ENCODE measurements around the gene CHKB.

The CHKB gene

DNA sequence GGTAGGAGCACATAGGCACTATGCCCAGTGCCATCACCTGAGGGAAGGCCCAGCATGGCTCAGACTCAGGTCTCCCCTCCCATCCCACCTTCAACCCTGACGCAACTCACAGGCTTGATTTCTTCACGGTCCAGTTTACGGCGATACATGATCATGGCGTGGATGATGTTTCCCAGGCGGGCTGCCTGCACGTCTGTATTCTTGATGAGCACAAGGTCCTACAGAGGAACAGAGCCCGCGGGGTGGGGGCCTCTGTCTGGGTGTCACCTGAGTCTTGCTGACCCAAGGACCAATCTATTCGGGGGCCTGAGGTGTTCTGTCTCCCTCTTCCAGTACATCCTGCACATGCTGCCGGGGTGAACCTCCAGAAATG, 8.3 kb downstream of the CHKB start:
- H3K4me3 ChIP-seq (ENCODE audit: control insufficient read depth, low read depth, low read length), result no peak overlapping the region
- TF ChIP-seq, protein P1, sequence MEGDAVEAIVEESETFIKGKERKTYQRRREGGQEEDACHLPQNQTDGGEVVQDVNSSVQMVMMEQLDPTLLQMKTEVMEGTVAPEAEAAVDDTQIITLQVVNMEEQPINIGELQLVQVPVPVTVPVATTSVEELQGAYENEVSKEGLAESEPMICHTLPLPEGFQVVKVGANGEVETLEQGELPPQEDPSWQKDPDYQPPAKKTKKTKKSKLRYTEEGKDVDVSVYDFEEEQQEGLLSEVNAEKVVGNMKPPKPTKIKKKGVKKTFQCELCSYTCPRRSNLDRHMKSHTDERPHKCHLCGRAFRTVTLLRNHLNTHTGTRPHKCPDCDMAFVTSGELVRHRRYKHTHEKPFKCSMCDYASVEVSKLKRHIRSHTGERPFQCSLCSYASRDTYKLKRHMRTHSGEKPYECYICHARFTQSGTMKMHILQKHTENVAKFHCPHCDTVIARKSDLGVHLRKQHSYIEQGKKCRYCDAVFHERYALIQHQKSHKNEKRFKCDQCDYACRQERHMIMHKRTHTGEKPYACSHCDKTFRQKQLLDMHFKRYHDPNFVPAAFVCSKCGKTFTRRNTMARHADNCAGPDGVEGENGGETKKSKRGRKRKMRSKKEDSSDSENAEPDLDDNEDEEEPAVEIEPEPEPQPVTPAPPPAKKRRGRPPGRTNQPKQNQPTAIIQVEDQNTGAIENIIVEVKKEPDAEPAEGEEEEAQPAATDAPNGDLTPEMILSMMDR (IDR thresholded peaks at IDR 0.05; ENCODE audit: control insufficient read depth, insufficient read depth, low read depth, low read length, missing control alignments), result no peak
- no peak for DNase-seq (ENCODE audit: low read depth)

DNA sequence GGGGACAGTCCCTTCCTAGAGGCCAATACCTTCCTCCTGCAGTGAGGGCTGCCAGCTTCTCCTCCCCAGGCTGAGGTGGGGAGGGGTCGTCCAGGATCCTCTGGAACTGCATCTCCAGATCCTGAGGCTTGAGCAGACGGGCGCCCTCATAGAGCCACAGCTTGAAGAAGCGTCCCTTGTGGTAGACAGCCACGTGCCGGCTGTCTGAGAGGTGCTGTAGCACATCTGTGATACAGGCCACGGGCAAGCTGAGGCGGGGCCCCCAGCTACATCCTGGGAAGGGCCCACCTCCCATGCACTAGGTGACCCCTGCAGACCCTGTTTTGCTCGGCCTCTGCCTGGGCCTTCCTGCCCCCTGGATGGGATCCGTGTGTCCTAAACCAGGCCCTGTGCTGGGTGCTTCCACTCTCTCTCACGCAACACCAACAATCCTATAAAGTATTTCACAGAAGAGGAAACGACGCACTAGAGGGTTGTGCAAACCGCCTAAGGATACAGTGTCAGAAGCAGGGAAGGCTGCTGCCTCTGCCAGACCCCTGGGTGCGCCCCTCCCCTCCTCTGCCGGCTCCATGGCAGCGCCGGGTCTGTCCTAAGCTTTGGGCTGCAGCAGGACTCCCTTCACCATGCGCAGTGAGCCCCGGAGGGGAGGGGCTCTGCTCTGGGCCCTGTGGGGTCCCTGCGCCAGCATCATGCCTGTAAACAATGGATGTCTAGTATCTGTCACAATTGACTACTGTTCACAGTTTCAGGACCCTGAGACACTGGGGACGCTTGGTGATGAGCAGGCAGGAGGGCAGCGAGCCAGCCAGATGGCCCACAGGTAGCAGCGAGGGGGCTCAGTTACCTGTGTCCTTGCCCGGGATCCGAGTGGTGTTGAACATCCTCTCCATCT, 8.9 kb downstream of the CHKB start:
- H3K4me3 ChIP-seq (ENCODE audit: control insufficient read depth, low read depth, low read length), result no peak overlapping the region
- TF ChIP-seq, protein P1 (IDR thresholded peaks at IDR 0.05; ENCODE audit: control insufficient read depth, insufficient read depth, low read depth, low read length, missing control alignments), result no peak
- DNase-seq (ENCODE audit: low read depth), result no peak

DNA sequence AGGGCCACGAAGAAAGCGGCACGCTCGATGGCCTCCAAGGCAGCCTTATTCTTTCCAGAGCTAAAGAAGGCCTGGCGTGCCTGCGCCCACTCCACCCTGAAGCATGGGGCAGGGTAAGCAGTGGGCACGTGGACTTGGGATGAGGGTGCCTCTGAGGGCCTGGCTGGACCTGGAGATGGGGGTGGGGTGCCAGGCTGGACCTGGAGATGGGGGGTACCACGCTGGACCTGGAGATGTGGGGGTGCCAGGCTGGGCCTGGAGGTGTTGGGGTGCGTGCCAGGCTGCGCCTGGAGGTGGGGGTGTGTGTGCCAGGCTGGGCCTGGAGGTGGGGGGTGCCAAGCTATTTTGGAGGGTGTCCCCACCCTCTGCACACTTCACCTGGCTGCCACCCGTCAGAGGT, 9.7 kb downstream of the CHKB start:
- TF ChIP-seq, protein P1 (IDR thresholded peaks at IDR 0.05; ENCODE audit: control insufficient read depth, insufficient read depth, low read depth, low read length, missing control alignments), result no peak
- H3K4me3 ChIP-seq (ENCODE audit: control insufficient read depth, low read depth, low read length), result no peak overlapping the region
- no peak for DNase-seq (ENCODE audit: low read depth)

DNA sequence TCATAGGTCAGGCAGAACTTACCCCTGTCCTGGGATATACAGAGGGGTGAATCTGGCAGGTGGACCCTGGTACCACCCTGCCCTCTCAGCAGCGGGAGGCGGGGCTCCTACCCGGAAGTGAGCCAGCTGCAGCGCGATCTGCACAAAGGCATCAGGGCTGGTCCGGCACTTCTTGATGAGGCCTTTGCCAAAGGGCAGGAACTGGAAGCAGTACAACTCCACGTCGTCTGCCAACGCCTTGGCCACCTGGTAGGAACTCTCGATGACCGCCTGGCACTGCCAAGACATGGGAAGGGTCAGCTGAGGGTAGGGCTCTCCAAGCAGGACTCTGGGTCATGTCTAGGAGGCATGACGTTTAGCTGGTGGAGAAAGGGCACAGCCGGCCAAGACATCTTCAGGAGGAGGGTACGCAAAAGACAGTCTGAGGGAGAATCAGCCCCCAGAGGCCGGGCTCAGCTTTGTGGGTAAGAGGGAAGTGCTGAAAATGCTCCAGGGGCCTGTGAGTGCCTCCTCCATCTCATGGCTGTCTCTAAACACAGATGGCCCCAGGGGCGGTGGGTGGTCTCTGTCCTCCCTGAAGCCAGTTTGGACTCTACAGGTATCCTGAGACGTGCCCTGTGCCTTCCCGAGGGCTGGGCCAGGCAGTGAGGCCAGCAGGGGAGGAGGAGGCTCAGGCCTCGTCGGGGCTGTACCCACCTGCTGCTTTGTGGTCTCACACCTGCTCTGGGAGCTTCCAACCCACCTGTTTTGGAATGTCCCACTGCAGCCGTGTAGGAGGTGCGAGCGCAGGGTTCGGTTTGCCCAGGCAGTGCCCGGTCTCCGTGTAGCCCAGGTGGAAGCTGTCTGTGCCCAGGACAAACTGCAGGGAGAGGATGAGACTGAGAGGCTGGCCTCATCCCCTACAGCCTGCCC, 11.1 kb downstream of the CHKB start:
- TF ChIP-seq, protein P1 (IDR thresholded peaks at IDR 0.05; ENCODE audit: control insufficient read depth, insufficient read depth, low read depth, low read length, missing control alignments), result no peak
- no peak for DNase-seq (ENCODE audit: low read depth)
- no peak overlapping the region for H3K4me3 ChIP-seq (ENCODE audit: control insufficient read depth, low read depth, low read length)

DNA sequence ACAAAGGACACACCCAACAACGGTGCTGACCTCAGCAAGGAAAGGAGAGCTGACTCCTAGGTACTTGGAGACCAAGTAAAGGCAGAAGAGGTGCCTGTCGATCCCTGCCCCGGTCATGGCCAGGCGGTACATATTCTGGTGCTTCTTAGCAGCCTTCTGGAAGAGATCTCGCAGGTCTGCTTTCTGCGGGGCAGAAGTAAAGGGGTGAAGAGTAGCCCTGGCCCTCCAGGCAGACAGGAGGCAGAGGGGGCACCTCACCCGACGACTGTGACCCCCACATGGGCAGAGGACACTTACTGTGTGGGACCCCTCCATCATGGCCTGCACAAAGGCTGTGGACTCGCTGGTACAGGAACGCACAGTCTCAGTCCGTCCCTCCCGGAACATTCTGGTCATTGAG, 11.8 kb downstream of the CHKB start:
- no peak overlapping the region for H3K4me3 ChIP-seq (ENCODE audit: control insufficient read depth, low read depth, low read length)
- no peak for DNase-seq (ENCODE audit: low read depth)
- TF ChIP-seq, protein P1 (IDR thresholded peaks at IDR 0.05; ENCODE audit: control insufficient read depth, insufficient read depth, low read depth, low read length, missing control alignments), result no peak

DNA sequence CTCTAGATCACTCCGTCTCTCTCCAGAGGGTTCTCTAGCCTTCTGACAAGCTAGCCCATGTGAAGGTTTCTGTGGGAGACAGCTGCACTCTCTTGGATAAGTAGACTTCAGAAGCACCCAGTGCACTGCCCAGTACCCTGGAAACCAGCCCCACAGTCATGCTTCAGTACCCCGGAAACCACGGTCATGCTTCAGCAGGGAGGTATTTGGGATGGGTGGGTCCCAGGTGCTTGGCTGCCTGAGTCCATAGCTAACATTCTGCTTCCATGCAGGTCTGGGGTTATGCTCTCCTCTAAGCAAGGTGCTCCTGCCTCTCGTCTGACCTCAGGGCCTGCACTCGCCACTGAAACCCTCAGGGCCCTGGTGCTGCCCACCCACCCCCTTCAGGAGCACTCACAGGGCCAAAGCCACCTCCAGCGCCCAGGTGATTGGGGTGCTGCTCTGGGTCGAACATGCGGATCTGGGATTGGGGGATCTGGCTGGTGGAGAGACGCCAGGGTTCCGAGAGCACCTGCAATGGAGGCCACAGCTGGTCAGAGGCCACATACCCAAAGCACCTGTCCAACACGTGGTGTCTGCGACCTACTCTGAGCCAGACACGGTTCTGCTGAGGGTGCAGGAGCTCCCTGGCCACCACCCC, 12.6 kb downstream of the CHKB start:
- TF ChIP-seq, protein P1 (IDR thresholded peaks at IDR 0.05; ENCODE audit: control insufficient read depth, insufficient read depth, low read depth, low read length, missing control alignments), result no peak
- H3K4me3 ChIP-seq (ENCODE audit: control insufficient read depth, low read depth, low read length), result no peak overlapping the region
- no peak for DNase-seq (ENCODE audit: low read depth)

Data from AG09309 (cell line).